GM18502 (cell line): ENCODE data around the gene SCFD2.
A peak's percentile ranks its signal among the peaks of the same experiment; 100 is the strongest.
"Not testable (repeated sequence)": the region's sequence is repeated elsewhere in the genome, so short reads cannot be mapped to it uniquely, and the experiment has no call there.

Experiments
- ATAC-seq: cut with Tn5 transposase; IDR thresholded peaks from one replicate; pipeline ENCODE4 v1.9.1; 2021; ENCODE audit warnings: mild to moderate bottlenecking; ENCODE audit not compliant: unreplicated experiment, poor library complexity

SCFD2 gene

GRCh38 chr4:53156896-53157295, 209.0 kb downstream of the SCFD2 start:
- no peak for ATAC-seq

- no peak for ATAC-seq
Observed at GRCh38 chr4:53152467-53152866, 213.4 kb downstream of the SCFD2 start.

GRCh38 chr4:53151489-53151788, 214.4 kb downstream of the SCFD2 start:
- no peak for ATAC-seq

- no peak for ATAC-seq
Observed at GRCh38 chr4:53150631-53151488, 215.0 kb downstream of the SCFD2 start.

GRCh38 chr4:53147711-53148110, 218.2 kb downstream of the SCFD2 start:
- ATAC-seq, result no peak

- no peak for ATAC-seq
Observed at GRCh38 chr4:53147197-53147596, 218.7 kb downstream of the SCFD2 start.

GRCh38 chr4:53141308-53141707, 224.6 kb downstream of the SCFD2 start:
- ATAC-seq, result no peak

- not testable (repeated sequence) for ATAC-seq
Observed at GRCh38 chr4:53139256-53139655, 226.6 kb downstream of the SCFD2 start.

- ATAC-seq, result no peak
Observed at GRCh38 chr4:53137468-53137867, 228.4 kb downstream of the SCFD2 start.

- ATAC-seq, result no peak
Observed at GRCh38 chr4:53136954-53137353, 228.9 kb downstream of the SCFD2 start.

- ATAC-seq, result peak; percentile 46
Observed at GRCh38 chr4:53132132-53132891, 233.5 kb downstream of the SCFD2 start.

GRCh38 chr4:53131562-53131925, 234.3 kb downstream of the SCFD2 start:
- ATAC-seq, result no peak

GRCh38 chr4:53130896-53131561, 234.8 kb downstream of the SCFD2 start:
- ATAC-seq, result no peak

GRCh38 chr4:53128706-53129357, 237.0 kb downstream of the SCFD2 start:
- ATAC-seq, result no peak

- ATAC-seq, result no peak
Observed at GRCh38 chr4:53128231-53128630, 237.6 kb downstream of the SCFD2 start.

GRCh38 chr4:53127365-53127764, 238.5 kb downstream of the SCFD2 start:
- ATAC-seq, result no peak

GRCh38 chr4:53126099-53126498, 239.8 kb downstream of the SCFD2 start:
- no peak for ATAC-seq

GRCh38 chr4:53123819-53124218, 242.0 kb downstream of the SCFD2 start:
- no peak for ATAC-seq

- no peak for ATAC-seq
Observed at GRCh38 chr4:53123171-53123570, 242.7 kb downstream of the SCFD2 start.

- no peak for ATAC-seq
Observed at GRCh38 chr4:53122280-53123116, 243.4 kb downstream of the SCFD2 start.
